Measurements from ENCODE around the gene GLI3. TPM values are rescaled to one million over a fixed set of nuclear protein-coding genes. Genes with fewer than 3 reads are reported as not detected.

The GLI3 gene
- total RNA-seq, 2 donors from 2014 or later: 3.4 to 6.6 TPM

DNA sequence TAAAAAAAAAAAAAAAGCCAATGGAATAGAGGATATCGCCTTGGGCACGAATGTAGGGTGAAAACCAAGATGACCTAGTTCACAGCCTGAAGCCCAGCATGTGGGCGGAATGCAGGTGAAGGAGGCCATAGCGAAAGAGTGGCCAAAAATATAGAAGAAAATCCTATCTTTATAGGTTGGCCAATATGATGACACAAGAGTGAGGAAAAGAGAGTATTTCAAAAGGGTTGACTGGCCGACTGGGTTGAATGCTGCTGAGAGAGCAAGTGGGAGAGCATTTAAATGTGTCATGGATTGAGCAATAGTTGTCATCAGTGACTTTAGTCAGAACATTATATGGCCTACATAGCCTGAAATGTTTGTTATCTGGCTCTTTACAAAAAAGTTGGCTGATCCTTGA is 17.2 kb upstream of the GLI3 start:
- TF ChIP-seq, protein P1, sequence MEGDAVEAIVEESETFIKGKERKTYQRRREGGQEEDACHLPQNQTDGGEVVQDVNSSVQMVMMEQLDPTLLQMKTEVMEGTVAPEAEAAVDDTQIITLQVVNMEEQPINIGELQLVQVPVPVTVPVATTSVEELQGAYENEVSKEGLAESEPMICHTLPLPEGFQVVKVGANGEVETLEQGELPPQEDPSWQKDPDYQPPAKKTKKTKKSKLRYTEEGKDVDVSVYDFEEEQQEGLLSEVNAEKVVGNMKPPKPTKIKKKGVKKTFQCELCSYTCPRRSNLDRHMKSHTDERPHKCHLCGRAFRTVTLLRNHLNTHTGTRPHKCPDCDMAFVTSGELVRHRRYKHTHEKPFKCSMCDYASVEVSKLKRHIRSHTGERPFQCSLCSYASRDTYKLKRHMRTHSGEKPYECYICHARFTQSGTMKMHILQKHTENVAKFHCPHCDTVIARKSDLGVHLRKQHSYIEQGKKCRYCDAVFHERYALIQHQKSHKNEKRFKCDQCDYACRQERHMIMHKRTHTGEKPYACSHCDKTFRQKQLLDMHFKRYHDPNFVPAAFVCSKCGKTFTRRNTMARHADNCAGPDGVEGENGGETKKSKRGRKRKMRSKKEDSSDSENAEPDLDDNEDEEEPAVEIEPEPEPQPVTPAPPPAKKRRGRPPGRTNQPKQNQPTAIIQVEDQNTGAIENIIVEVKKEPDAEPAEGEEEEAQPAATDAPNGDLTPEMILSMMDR (IDR thresholded peaks at IDR 0.05): no peak
- Histone ChIP-seq H3K27me3 (replicated peaks; ENCODE audit: insufficient read depth) (no peaks in the 10 kb centered on the region), H3K9me3 (no peaks in the 10 kb centered on the region), H3K27ac (no peak overlapping the region), H3K36me3 (no peaks in the 10 kb centered on the region), H3K4me1 (ENCODE audit: control insufficient read depth in 1 of 2, low read depth in 2 of 2) (no peaks in the 10 kb centered on the region), H3K4me3 (no peak overlapping the region)
- DNase-seq (ENCODE audit: low spot score): no peak
- ATAC-seq (ENCODE audit: insufficient number of reproducible peaks, low FRiP score, low read depth): no peak

DNA sequence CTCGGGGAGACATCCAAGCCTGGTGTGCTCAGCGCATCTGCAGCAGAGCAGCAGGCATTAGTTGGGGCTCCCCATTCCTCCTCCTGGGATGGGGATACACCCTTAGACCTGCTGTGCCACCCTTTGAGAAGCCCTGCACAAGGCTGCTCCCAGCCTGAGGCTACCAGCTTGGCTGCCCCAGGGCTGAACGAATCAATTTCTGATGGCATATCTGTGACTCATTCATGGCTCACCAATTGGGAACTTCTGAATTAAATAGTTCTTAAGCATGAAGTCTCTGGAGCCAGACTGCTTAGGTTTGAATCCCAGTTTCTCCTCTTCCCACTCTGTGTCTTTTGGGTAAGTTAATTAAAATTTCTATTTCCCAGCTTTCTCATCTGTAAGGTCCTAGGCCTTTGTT is 16.3 kb upstream of the GLI3 start:
- ATAC-seq (ENCODE audit: insufficient number of reproducible peaks, low FRiP score, low read depth) (no peak), DNase-seq (ENCODE audit: low spot score) (no peak)
- TF ChIP-seq, protein P1 (IDR thresholded peaks at IDR 0.05): no peak

DNA sequence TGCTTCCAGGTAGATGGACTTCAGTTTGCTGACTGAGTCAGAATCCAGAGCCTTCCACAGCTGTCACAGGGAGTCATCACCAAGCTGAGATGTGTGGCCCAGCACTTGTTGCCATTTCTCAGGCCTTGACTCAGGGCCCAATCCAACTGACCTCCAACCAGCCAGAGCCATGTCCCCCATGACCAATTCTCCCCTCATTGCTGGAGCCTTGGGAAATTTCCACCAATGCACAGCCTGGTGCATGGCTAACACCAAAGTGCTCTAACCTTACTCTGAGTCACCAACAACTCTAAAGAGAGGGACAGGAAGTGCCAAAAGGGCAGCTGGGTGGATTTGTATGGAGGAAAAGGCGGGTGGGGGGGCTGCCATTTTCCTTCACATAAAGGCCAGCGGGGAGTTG is 13.4 kb upstream of the GLI3 start:
- no peak overlapping the region for H3K4me3 ChIP-seq
- H3K36me3 ChIP-seq: no peaks in the 10 kb centered on the region
- no peak overlapping the region for H3K27ac ChIP-seq
- TF ChIP-seq, protein P1 (IDR thresholded peaks at IDR 0.05): no peak
- ATAC-seq (ENCODE audit: insufficient number of reproducible peaks, low FRiP score, low read depth) (no peak), DNase-seq (ENCODE audit: low spot score) (no peak)
- H3K4me1 ChIP-seq (ENCODE audit: control insufficient read depth in 1 of 2, low read depth in 2 of 2): no peaks in the 10 kb centered on the region
- H3K27me3 ChIP-seq (replicated peaks; ENCODE audit: insufficient read depth): no peaks in the 10 kb centered on the region
- H3K9me3 ChIP-seq: no peaks in the 10 kb centered on the region

More for the DNA sequence above, 16.3 kb upstream of the GLI3 start:
- H3K27ac ChIP-seq: no peak overlapping the region
- no peaks in the 10 kb centered on the region for H3K27me3 ChIP-seq (replicated peaks; ENCODE audit: insufficient read depth)
- H3K4me3 ChIP-seq: no peak overlapping the region
- H3K9me3 ChIP-seq: no peaks in the 10 kb centered on the region
- H3K4me1 ChIP-seq (ENCODE audit: control insufficient read depth in 1 of 2, low read depth in 2 of 2): no peaks in the 10 kb centered on the region
- no peaks in the 10 kb centered on the region for H3K36me3 ChIP-seq

DNA sequence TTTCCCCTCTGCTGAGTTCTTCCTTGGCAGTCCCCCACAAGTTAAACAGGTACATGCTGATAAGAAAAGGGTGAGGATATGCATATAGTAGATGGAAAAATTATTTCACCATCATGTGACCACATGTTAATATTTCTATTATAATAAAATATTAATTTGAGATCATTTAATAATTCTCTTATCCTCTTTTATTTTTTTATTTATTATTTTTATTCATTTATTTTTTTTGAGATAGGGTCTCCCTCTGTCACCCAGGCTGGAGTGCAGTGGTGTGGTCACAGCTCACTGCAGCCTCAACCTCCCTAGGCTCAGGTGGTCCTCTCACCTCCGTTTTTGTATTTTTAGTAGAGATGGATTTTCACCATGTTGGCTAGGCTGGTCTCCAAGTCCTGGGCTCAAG is 11.6 kb upstream of the GLI3 start:
- no peaks in the 10 kb centered on the region for H3K27me3 ChIP-seq (replicated peaks; ENCODE audit: insufficient read depth)
- no peak overlapping the region for H3K27ac ChIP-seq
- no peaks in the 10 kb centered on the region for H3K36me3 ChIP-seq
- ATAC-seq (ENCODE audit: insufficient number of reproducible peaks, low FRiP score, low read depth) (no peak), DNase-seq (ENCODE audit: low spot score) (no peak)
- no peaks in the 10 kb centered on the region for H3K9me3 ChIP-seq
- peaks cover 9 to 13% of the 10 kb centered on the region in 2 donors for H3K4me1 ChIP-seq (ENCODE audit: control insufficient read depth in 1 of 2, low read depth in 2 of 2)
- no peak overlapping the region for H3K4me3 ChIP-seq
- TF ChIP-seq, protein P1 (IDR thresholded peaks at IDR 0.05): no peak

DNA sequence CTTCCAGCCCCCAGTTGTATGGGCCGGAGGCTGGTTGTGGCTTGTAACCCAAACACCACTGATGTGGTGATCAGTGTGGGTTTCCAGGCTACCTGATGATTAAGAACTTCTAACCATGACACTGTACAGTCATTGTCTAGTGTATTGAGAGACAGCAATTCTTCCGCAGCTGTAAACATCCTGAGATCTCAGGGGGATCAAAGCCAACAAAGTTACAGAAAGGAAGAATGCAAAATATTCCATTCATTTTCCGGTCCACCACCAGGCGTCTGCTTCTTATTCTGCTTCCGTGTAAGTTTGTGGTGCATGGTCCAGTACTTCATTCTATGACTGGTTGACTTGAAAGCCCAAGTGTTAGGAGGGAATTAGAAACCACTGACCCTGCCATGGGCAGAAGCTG is 10.3 kb upstream of the GLI3 start:
- Histone ChIP-seq H3K4me1 (ENCODE audit: control insufficient read depth in 1 of 2, low read depth in 2 of 2) (peaks cover 9 to 13% of the 10 kb centered on the region in 2 donors), H3K27ac (no peak overlapping the region), H3K4me3 (no peak overlapping the region), H3K9me3 (no peaks in the 10 kb centered on the region), H3K27me3 (replicated peaks; ENCODE audit: insufficient read depth) (no peaks in the 10 kb centered on the region), H3K36me3 (no peaks in the 10 kb centered on the region)
- no peak for ATAC-seq (ENCODE audit: insufficient number of reproducible peaks, low FRiP score, low read depth)
- no peak for DNase-seq (ENCODE audit: low spot score)
- TF ChIP-seq, protein P1 (IDR thresholded peaks at IDR 0.05): no peak

Measured in thoracic aorta (tissue), 2 donors.